GM18870 (cell line): ENCODE data around the gene SRSF4.

ENCODE experiments used
- ATAC-seq: cut with Tn5 transposase; IDR thresholded peaks from one replicate; pipeline ENCODE4 v1.9.1; 2021; ENCODE audit warnings: moderate library complexity; ENCODE audit not compliant: unreplicated experiment

The SRSF4 gene

DNA sequence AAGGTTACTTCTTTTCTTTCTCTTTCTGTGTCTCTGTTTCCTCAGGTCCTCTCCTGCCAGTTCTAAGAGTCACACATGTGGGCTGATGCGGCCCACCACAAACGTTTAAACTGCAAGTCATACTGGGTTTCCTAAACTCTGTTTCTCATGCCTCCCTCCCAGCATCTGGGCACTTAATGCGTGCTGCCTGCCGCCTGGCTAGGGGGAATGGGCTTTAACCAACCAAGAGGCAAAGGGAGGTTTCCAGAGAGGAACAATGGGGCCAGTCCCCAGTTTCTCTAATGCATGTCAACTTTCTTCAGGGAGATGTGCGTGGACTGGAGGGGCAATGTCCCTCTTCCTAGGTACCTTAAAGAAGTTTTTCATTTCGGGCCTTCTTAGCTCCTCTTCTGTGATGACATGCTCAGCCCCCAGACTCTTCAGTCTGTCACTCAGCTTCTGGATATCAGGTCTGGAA, 19.9 kb upstream of the SRSF4 start:
- no peak for ATAC-seq

DNA sequence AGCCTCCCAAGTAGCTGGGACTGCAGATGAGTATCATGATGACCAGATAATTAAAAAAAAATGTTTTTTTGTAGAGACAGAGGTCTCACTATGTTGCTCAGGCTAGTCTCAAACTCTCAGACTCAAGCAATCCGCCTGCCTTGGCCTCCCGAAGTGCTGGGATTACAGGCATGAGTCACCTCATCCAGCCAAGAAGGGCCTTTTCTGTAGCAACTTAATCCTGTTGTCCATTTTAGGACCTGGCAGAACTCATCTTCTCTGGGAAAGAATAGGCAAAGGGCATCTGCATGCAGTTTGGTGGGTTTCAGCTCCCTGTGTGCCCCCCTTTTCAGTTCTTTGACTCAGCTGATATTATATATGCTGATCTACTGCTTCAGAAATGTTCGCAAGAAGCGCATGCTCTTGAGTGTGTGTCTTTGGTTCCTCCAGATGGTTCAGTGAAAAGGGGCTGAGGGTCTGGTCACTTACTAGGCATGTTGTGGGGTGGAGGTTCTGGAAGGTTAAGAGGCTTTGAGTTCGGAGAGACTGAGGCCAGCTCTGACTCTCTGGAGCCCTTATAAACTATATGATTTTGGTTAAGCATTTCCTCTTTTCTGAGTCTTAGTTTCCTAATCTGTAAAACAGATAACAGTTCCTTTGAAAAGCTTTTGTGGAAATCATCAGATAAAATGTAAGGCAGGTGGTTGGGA, 19.4 kb upstream of the SRSF4 start:
- ATAC-seq = no peak

- no peak for ATAC-seq
Measured at GRCh38 chr1:29197993-29198392, 16.3 kb upstream of the SRSF4 start.

GRCh38 chr1:29197590-29197924, 15.9 kb upstream of the SRSF4 start:
- no peak for ATAC-seq

- no peak for ATAC-seq
Measured at GRCh38 chr1:29196863-29197589, 15.3 kb upstream of the SRSF4 start.

DNA sequence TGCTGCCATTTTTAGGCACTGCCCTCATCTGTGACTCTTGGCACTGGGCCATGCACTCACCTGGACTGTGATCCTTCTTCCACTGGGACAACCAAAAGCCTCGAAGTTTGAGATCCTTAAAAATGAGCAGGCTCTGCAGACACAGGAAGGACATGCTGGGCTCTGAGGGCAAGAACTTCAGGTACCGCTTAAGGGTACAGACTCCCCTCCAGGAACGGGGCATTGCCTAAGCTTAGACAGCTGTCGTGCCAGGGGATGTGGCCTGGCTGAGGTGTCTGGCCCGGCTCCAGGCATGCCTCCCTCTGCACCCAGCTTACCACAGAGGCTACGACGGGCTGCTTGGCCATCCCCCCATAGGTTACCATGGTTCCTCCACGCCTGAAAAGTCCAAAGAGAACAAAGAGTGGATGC, 14.2 kb upstream of the SRSF4 start:
- no peak for ATAC-seq

DNA sequence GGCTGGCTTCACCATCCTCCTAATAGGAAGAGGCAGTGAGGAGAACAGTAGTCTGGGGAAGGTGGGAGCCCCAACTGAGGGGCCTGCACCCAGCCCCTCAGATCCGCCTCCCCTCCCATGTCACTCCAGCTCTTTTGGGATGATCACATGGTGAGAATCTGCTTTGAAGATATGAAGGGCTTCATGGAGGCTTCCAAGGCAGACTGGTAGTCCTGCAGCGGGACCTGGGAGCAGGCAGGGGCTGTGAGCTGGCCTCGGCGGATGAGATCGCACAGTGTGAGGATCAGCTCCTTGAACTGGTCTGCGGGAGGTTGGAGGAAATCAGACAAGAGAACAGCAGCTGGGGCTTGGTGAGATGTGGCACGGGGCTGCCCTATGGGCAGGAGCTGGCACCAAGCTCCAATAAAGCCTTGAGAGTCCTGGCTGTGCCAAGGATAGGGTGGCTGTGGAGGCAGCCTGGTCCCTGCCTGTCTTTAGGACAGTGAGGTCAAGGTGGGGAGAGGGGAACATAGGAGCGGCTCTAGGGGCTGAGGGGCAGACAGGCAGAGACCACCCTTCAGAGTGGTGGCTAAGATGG, 12.3 kb upstream of the SRSF4 start:
- no peak for ATAC-seq

GRCh38 chr1:29190718-29191117, 9.0 kb upstream of the SRSF4 start:
- no peak for ATAC-seq

DNA sequence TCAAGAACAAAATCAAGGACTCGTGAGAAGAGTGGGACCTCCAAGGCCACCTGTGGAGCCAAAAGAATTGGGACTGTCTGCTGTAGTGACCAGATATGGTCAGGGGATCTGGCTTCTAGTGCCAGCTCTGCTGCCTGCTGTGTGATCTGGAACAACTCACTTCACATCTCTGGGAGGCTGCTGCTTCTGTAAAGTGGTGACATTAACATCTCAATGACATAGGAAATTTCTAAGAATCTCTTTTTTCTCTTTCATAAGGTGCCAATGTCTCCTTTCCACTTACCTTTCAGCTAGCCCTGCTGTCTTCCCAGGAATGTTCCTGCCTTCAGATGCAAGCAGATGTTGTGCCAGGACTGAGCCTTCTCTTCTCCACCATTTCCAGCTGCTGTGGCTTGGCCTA, 5.0 kb upstream of the SRSF4 start:
- no peak for ATAC-seq

- no peak for ATAC-seq
Measured at GRCh38 chr1:29186252-29186651, 4.6 kb upstream of the SRSF4 start.

GRCh38 chr1:29183287-29183686, 1.6 kb upstream of the SRSF4 start:
- ATAC-seq = no peak

DNA sequence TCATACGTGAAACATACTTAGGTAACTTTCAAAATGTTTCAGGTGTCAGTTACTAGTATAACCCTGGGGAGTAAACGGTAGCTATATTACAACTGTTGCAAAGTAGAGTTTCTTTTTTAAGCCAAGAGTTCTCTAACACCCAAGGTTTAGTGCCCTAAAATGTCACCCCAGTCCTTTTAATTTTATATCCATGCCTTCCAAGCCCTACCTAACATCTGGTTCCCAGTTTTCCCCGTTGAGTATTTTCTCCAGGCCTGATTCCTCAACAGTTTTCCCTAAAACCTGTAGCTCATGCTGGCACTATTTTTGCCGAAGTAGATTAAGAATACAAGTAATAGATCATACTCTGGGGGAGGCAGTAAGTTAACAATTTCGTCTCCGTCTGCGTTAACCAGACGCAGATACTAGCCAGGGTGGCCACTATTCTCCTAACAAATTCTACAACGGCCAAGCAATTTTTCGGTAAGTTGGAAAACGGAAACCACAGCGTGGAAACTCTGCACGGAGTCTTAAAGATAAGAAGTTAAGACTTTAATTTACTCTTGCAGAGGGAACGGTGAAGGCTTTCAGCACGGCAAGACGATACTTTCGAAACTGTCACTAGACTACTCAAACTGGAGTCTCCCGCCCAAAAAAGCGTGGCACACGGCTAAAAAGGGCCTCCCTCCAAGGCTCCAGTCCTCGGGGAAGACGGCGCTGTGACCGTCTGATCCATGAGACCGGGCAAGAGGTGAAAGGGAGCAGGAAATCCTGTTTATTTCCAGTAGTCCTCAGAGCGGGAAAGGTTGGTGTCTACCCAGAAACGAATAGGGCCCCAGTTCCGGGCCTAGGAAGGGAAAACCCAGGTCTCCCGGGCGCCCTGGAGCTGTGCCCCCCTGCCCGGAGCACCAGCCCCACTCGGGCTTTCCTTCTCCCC, 945 bp downstream of the SRSF4 start:
- no peak for ATAC-seq

DNA sequence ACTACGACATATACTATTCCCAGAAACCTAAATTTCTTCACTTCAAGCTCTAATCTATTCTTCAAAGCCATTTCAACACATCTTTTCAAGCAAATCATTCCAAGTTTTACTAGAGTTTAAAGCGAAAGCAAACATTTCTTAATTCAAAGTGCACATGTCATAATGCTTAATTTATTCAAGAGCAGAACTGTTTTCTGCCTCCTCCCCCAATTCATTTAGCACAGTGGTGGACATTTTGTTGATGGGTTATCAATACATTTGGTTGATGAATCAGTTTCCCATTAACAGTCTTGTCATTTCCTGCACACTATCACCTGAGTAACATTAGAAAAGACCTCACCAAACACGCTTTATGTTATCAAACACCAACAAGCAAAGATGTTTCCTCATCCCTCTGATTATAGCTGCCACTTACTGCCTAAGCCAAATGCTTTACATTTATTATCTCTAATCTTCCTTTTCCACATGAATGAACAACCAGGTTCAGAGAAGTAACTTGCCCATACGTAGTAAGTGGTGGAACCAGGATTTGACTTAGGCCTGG, 2.0 kb downstream of the SRSF4 start:
- ATAC-seq = no peak

- ATAC-seq = no peak
Measured at GRCh38 chr1:29177022-29177705, 4.5 kb downstream of the SRSF4 start.

DNA sequence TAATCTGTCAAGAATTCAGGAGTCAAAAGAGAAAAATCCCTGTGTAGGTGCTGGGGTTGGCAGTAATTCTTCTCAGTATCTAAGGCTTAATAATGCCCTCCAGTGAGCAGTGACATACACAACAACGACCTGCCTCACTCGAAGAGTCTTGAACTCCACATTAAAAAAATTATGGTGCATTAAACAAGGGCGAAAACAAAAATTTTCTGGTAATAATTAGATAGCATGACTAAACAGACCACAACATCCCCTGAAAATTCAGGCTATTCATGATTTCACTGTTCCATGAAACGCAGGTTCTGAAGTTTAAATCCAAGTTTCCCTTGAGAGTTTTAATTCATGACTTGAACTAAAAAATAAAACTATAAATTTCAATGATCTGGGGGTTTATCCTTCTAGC, 5.1 kb downstream of the SRSF4 start:
- ATAC-seq = no peak

DNA sequence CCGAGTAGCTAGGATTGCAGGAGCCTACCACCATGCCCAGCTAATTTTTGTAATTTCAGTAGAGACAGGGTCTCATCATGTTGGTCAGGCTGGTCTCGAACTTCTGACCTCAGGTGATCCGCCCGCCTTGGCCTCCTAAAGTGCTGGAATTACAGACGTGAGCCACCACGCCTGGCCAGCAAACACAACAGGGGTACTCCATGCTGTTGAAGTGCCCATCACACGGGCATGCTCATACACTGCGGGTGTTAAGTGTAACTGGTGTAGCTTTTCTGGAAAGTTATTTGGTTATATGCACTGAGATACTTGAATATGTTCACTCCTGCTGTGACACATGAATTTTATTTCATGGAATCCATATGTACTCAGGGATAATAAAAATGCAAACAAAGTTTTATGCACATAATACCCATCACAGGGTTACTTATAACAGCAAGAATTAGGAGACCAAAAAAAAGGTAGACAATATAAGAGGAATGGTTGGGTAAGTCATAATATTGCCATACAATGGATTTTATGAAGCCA, 9.2 kb downstream of the SRSF4 start:
- no peak for ATAC-seq

DNA sequence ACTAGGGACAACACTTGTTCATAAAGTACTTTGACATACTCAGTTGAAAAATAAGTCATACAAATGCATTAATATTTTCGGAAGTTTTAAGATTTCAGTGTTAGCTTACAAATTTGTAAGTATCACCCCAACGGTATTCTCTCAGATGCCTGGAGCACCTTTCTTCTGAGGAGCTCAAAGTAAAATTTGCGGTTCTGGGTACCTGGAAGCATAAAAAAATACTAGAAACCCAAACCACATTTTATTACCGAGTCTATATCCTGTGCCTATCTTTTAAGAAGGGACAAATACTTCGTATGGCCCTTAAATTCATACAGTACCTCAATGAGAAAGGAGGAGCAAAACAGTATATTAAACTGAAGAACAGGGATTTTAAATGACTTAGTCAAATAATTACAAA, 10.2 kb downstream of the SRSF4 start:
- no peak for ATAC-seq

DNA sequence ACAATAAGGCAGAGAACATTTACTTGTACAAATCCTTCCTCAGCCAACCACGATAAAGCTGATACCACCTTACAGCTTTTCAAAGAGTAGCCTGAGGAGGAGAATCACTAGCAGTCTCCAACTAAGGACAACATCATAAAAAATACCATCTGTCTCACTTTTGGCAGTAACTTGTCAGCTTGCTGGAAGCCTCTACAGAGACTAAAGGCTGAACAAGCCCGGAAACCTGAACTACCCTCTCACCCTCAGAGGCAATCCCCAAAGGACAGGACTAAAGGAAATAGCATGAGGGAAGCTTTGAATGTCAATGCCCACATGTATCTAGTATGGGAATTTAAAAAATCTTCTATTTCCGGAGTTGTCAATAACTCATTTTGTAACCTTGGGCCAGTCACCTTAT, 10.6 kb downstream of the SRSF4 start:
- ATAC-seq = no peak

- no peak for ATAC-seq
Measured at GRCh38 chr1:29169976-29170375, 11.7 kb downstream of the SRSF4 start.

DNA sequence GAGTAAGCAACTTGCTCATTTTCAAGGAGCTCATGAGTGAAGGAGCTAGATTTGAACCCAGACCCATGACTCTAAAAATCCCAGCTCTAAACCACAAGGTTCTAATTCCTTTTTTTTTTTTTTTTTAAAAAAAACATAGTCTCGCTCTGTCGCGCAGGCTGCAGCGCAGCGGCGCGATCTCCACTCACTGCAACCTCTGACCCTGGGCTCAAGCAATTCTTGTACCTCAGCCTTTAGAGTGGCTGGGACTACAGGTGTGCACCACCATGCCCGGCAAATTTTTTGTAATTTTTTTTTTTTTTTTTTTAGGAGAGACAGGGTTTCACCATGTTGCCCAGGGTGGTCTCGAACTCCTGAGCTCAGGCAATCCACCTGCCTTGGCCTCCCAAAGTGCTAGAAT, 13.8 kb downstream of the SRSF4 start:
- ATAC-seq = no peak
